Stomach (tissue), 9 donors: ENCODE data around the gene CYBB. TPM values are rescaled to one million over a fixed set of nuclear protein-coding genes. Genes with fewer than 3 reads are reported as not detected.
A peak's percentile ranks its signal among the peaks of the same experiment; 100 is the strongest.

Experiments used
- DNase-seq, 2 donors: peaks; one replicate each; pipeline versions ENCODE4 v3.0.0 to v3.0.0-alpha.2; 2013 to 2019
- H3K27ac ChIP-seq, 5 donors: fragments of 200-600 bp in 4 of 5; sonication (generic) in 4 of 5; one replicate each; pipeline ENCODE4 v1.5.1; 2013 to 2019; ENCODE audit warnings: mild to moderate bottlenecking in 1 of 5, moderate library complexity in 1 of 5
- H3K27me3 ChIP-seq, 3 donors: fragments of 200-600 bp; sonication (generic); one replicate each; pipeline ENCODE4 v1.5.1; 2017 to 2019; ENCODE audit warnings: mixed run types in 1 of 3
- H3K36me3 ChIP-seq, 4 donors: fragments of 200-600 bp; sonication (generic); 1 replicate in 3 of 4; 2 replicates in 1 of 4; pipeline ENCODE4 v1.5.1; 2016 to 2019
- H3K4me1 ChIP-seq, 4 donors: fragments of 200-600 bp; sonication (generic); one replicate each; pipeline ENCODE4 v1.5.1; 2016 to 2019
- H3K4me3 ChIP-seq, 4 donors: fragments of 200-600 bp; sonication (generic) in 3 of 4; one replicate each; pipeline ENCODE4 v1.5.1; 2016 to 2019; ENCODE audit warnings: mild to moderate bottlenecking in 1 of 4
- H3K9me3 ChIP-seq, 4 donors: fragments of 200-600 bp; sonication (generic); one replicate each; pipeline ENCODE4 v1.5.1; 2016 to 2019
- EP300 ChIP-seq: sonication (generic); formaldehyde crosslinking; IDR thresholded peaks from one replicate; pipeline ENCODE4 v1.6.1; 2017; ENCODE audit warnings: antibody characterized with exemption
- POLR2A ChIP-seq, 4 donors: fragments of 450-650 bp; IDR thresholded peaks; one replicate each; pipeline ENCODE4 v1.6.1; 2016; ENCODE audit warnings: antibody characterized with exemption in 4 of 4, control low read depth in 2 of 4, mild to moderate bottlenecking in 1 of 4, moderate library complexity in 1 of 4
- POLR2AphosphoS5 ChIP-seq, 3 donors: sonication (generic); formaldehyde crosslinking; IDR thresholded peaks; one replicate each; pipeline ENCODE4 v1.6.1; 2016; ENCODE audit warnings: antibody characterized with exemption in 3 of 3
- WGBS, 5 donors: extraction: QIAGEN DNeasy Blood & Tissue Kit in 3 of 5; methylation state at CpG; one replicate each; pipeline versions ENCODE4 v1.1.5 to v1.1.7; 2013 to 2018; 5-methylcytosine and 5-hydroxymethylcytosine counted together
- intact Hi-C: fragments of 100-400 bp; cut with DNase I; formaldehyde crosslinking; loops from one replicate; pipeline ENCODE4 v1.15.1; 2023; ENCODE audit warnings: low total_unique reads
- polyA plus RNA-seq, 3 donors: library from polyadenylated mRNA; stranded (reverse); fragments of 200-250 nt; gene quantifications; one replicate each; pipeline ENCODE4 v1.2.3, GENCODE V29; 2013
- total RNA-seq, 5 donors: library from RNA; depleted of rRNA; stranded (reverse); fragments of >200 nt; gene quantifications; one replicate each; pipeline versions ENCODE4 v1.1.0 to v1.2.3, GENCODE V29; 2014 to 2016
- TF ChIP-seq, protein P1 (sequence below), 7 experiments: fragments of 450-650 bp in 4 of 7; fragments of 200-600 bp in 3 of 7; sonication (generic) in 3 of 7; IDR thresholded peaks; one replicate each; pipeline ENCODE4 v1.5.1; 2016 to 2019; ENCODE audit warnings: antibody characterized with exemption in 7 of 7, control low read depth in 2 of 7, mild to moderate bottlenecking in 1 of 7
- donor health status: healthy with polysubstance abuse.
- donor health status: Bipolar disorder and iron deficiency.
- donor health status: healthy.

Gene CYBB
- total and polyA plus RNA-seq, 8 donors: 0.58 to 24.4 (median 3.5) TPM

DNA sequence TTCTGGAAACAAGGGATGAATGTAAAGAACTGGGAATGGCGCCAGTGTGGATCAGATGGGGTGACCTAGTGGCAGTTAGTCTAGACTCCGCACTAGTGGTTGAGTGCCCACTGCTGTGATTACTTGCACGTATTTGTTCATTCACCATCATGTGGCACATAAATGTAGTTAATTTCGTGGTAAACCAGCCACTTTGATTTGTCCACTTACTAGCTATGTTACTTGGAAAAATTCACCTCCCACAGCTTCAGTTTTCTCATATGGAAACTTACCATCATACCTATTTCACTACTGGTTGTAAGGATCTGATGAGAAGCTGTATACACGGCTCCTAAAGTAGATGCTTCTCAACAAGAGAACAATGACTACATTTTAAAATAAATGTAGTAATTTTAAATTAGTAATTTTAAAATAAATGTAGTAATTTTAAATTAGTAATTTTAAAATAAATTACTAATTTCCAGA is 67.9 kb downstream of the CYBB start:
- Histone ChIP-seq H3K27me3 (peaks cover 0 to 5% (median 0%) of the 10 kb centered on the region in 3 donors), H3K4me3 (peak overlapping the region; percentile 60 to 81 (median 68)), H3K36me3 (no peaks in the 10 kb centered on the region), H3K27ac (peak overlapping the region; percentile 68 to 92 (median 90)), H3K4me1 (peaks cover 0 to 9% (median 0%) of the 10 kb centered on the region in 4 donors), H3K9me3 (peaks cover 0 to 3% (median 0%) of the 10 kb centered on the region in 4 donors)
- TF ChIP-seq, protein P1, sequence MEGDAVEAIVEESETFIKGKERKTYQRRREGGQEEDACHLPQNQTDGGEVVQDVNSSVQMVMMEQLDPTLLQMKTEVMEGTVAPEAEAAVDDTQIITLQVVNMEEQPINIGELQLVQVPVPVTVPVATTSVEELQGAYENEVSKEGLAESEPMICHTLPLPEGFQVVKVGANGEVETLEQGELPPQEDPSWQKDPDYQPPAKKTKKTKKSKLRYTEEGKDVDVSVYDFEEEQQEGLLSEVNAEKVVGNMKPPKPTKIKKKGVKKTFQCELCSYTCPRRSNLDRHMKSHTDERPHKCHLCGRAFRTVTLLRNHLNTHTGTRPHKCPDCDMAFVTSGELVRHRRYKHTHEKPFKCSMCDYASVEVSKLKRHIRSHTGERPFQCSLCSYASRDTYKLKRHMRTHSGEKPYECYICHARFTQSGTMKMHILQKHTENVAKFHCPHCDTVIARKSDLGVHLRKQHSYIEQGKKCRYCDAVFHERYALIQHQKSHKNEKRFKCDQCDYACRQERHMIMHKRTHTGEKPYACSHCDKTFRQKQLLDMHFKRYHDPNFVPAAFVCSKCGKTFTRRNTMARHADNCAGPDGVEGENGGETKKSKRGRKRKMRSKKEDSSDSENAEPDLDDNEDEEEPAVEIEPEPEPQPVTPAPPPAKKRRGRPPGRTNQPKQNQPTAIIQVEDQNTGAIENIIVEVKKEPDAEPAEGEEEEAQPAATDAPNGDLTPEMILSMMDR (IDR thresholded peaks at IDR 0.05): no peak
- TF ChIP-seq POLR2A (IDR thresholded peaks at IDR 0.05) (no peak), POLR2AphosphoS5 (IDR thresholded peaks at IDR 0.05) (no peak), EP300 (no peak)
- intact Hi-C loops: no loop called here
- no peak for DNase-seq
- 16 to 40% (median 22%) methylated on average over 4 to 5 of the region's 5 CpGs for WGBS, 5 donors

- no peak overlapping the region for H3K4me3 ChIP-seq
- TF ChIP-seq POLR2AphosphoS5 (IDR thresholded peaks at IDR 0.05) (no peak), POLR2A (IDR thresholded peaks at IDR 0.05) (no peak), EP300 (no peak)
- TF ChIP-seq, protein P1 (IDR thresholded peaks at IDR 0.05): no peak
Measured at GRCh38 chrX:37854148-37854547, 74.3 kb downstream of the CYBB start.

DNA sequence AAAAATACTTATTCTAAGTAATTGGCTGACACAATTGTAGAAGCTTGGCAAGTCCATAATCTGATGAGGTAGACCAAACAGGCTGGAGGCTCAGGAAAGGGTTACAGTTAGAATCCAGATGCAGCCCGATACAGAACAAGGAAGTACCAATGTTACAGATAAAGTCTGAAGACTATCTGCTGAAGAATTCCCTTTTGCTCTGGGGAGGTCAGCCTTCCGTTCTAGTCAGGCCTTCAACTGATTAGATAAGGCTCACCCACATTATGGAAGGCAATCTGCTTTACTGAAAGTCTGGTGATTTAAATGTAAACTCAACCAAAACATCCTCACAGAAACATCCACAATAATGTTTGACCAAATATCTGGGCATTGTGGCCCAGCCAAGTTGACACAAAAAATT is 74.9 kb downstream of the CYBB start:
- intact Hi-C loops: no loop called here
- Histone ChIP-seq H3K27ac (no peak overlapping the region), H3K9me3 (no peaks in the 10 kb centered on the region), H3K4me3 (no peak overlapping the region), H3K27me3 (no peaks in the 10 kb centered on the region), H3K36me3 (no peaks in the 10 kb centered on the region), H3K4me1 (no peaks in the 10 kb centered on the region)
- no peak for DNase-seq
- WGBS, 5 donors: 6 to 34% (median 21%) methylated on average over 2 of the region's 2 CpGs
- no peak for TF ChIP-seq POLR2A (IDR thresholded peaks at IDR 0.05)
- TF ChIP-seq POLR2AphosphoS5 (IDR thresholded peaks at IDR 0.05): no peak
- TF ChIP-seq EP300: no peak
- TF ChIP-seq, protein P1 (IDR thresholded peaks at IDR 0.05): no peak

More at GRCh38 chrX:37854148-37854547, 74.3 kb downstream of the CYBB start:
- intact Hi-C loops: no loop called here
- WGBS, 5 donors: 49 to 66% (median 63%) methylated on average over 3 of the region's 3 CpGs
- H3K27ac ChIP-seq: no peak overlapping the region
- no peak for DNase-seq
- no peaks in the 10 kb centered on the region for H3K9me3 ChIP-seq
- no peaks in the 10 kb centered on the region for H3K4me1 ChIP-seq
- H3K27me3 ChIP-seq: no peaks in the 10 kb centered on the region
- no peaks in the 10 kb centered on the region for H3K36me3 ChIP-seq

DNA sequence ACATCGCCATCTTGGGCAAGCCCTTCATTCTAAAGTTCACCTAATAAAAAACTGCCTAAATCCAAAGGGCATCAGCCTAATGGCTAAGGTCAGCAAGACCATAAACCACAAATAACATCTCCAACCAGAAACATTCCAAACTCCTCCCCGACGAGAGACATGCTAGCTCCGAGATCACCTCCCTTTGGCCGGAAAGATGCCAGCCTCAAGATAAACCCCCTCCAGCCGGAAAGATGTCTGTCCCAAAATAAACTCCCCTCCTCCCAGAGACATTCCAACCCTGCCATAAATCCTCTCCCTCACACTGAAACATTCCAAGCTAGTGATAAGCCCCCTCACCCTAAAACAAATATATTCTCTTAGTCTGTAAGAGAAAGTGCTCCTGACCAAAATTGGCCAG is 80.9 kb downstream of the CYBB start:
- intact Hi-C loops: no loop called here
- TF ChIP-seq EP300: no peak
- TF ChIP-seq, protein P1 (IDR thresholded peaks at IDR 0.05): no peak
- TF ChIP-seq POLR2A (IDR thresholded peaks at IDR 0.05): no peak
- TF ChIP-seq POLR2AphosphoS5 (IDR thresholded peaks at IDR 0.05): no peak
- Histone ChIP-seq H3K36me3 (no peaks in the 10 kb centered on the region), H3K9me3 (no peaks in the 10 kb centered on the region), H3K4me3 (no peak overlapping the region), H3K27ac (no peak overlapping the region), H3K4me1 (no peaks in the 10 kb centered on the region), H3K27me3 (no peaks in the 10 kb centered on the region)
- 60 to 77% (median 67%) methylated on average over 6 of the region's 6 CpGs for WGBS, 5 donors
- DNase-seq: no peak
